C4-2B (cell line): Measurements from ENCODE around the gene ZNF552.

ENCODE experiments used
- CTCF ChIP-seq: fragments of 450-650 bp; conservative IDR thresholded peaks from 2 replicates; pipeline ENCODE4 v1.5.1; 2017; ENCODE audit warnings: mild to moderate bottlenecking
- ZFX ChIP-seq: fragments of 450-650 bp; IDR thresholded peaks from 2 replicates; pipeline ENCODE4 v1.6.1; 2017

GRCh38 chr19:57773488-57773887 lies 41.2 kb downstream of the ZNF552 start:
- TF ChIP-seq CTCF, result no peak
- no peak for TF ChIP-seq ZFX
